LNCAP (cell line): ENCODE measurements around the gene ANKRD23.

Source experiments
- CTCF ChIP-seq: fragments of 450-650 bp; IDR thresholded peaks from 2 replicates; pipeline ENCODE4 v1.5.1; 2017; ENCODE audit warnings: mild to moderate bottlenecking

Gene ANKRD23

DNA sequence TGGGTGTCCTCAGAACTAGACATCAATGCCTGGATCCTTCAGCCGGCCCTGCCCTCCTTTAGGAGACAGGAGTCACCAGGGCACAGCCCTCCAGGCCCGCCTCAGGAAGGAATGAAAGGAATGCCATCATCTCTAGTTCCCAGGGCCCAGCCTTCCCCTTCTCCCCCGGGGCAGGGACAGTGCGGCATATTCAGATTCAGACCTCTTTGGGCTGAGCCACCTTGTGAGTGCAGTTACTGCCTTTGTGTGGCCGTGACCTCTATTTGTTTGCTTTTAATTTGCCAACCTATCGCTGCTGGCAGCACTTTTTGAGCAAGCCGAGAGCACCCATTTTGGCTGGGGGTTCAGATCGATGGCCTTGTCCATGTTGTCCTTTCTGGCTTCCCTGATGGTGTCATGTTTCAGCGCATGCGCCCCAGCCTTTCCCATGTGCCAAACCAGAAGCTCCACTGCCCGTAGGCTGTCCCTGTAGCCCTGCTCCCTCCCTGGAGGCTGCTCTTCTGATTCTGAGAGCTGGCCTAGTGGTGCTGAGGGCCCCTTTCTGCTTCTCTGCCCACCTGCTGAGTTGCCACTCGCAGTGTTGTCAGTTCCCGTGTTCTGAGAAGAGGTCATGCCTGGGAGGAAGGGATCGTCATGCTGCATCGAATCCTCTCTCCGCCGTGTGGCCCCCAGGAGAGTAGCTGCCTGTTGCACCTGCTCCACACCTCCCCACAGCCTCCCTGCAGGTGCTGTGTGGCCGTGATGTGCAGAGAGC, 10.9 kb downstream of the ANKRD23 start:
- TF ChIP-seq CTCF = no peak

GRCh38 chr2:96832408-96832753, 11.4 kb downstream of the ANKRD23 start:
- no peak for TF ChIP-seq CTCF

- TF ChIP-seq CTCF = no peak
Measured at GRCh38 chr2:96831679-96832078, 12.1 kb downstream of the ANKRD23 start.

DNA sequence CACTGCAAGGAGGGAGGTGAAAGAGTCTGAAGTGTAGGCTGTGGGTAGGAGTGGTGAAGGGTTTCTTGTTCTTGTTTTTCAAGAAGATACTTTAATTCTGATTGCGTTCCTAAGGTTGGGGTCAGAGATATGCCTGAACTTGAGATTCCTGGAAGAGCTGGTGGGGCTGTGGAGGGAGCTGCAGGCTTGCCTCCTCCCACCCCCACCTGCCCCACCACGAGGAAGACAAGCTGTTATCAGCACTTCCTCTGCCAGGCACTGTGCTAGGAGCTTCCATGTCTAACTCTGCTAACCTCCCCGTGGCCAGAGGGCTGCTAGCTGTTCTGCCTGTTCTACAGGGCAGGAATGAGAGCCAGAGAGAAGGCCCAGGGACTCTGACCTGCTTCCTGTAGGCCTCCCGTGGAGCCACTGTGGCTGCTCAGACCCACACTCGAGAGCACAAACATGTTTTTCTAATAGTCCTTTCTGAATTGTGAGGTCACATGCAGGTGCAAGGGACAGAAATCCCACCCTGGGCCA, 13.7 kb downstream of the ANKRD23 start:
- TF ChIP-seq CTCF = no peak

GRCh38 chr2:96828874-96829273, 14.9 kb downstream of the ANKRD23 start:
- no peak for TF ChIP-seq CTCF

GRCh38 chr2:96828436-96828835, 15.4 kb downstream of the ANKRD23 start:
- no peak for TF ChIP-seq CTCF

- TF ChIP-seq CTCF = no peak
Measured at GRCh38 chr2:96826546-96827278, 17.1 kb downstream of the ANKRD23 start.
